HG03521 (cell line): Measurements from ENCODE around the gene IGLL5.
A peak's percentile ranks its signal among the peaks of the same experiment; 100 is the strongest.

Experiments
- ATAC-seq: cut with Tn5 transposase; IDR thresholded peaks from one replicate; pipeline ENCODE4 v1.9.1; 2021; ENCODE audit warnings: mild to moderate bottlenecking, moderate library complexity; ENCODE audit not compliant: unreplicated experiment

The IGLL5 gene

GRCh38 chr22:22858559-22858937 lies 29.1 kb upstream of the IGLL5 start:
- ATAC-seq: no peak

- no peak for ATAC-seq
Observed at GRCh38 chr22:22863001-22863400, 24.6 kb upstream of the IGLL5 start.

GRCh38 chr22:22865311-22866072 lies 22.1 kb upstream of the IGLL5 start:
- ATAC-seq: peak; percentile 70

GRCh38 chr22:22866381-22867111 lies 21.1 kb upstream of the IGLL5 start:
- no peak for ATAC-seq

GRCh38 chr22:22867996-22868715 lies 19.5 kb upstream of the IGLL5 start:
- no peak for ATAC-seq

GRCh38 chr22:22870577-22871404 lies 16.8 kb upstream of the IGLL5 start:
- no peak for ATAC-seq

- no peak for ATAC-seq
Observed at GRCh38 chr22:22871536-22872278, 15.9 kb upstream of the IGLL5 start.

- ATAC-seq: no peak
Observed at GRCh38 chr22:22872722-22873708, 14.6 kb upstream of the IGLL5 start.

GRCh38 chr22:22877523-22878210 lies 9.9 kb upstream of the IGLL5 start:
- no peak for ATAC-seq

- no peak for ATAC-seq
Observed at GRCh38 chr22:22878211-22878570, 9.4 kb upstream of the IGLL5 start.

GRCh38 chr22:22878801-22879674 lies 8.6 kb upstream of the IGLL5 start:
- ATAC-seq: no peak

- ATAC-seq: no peak
Observed at GRCh38 chr22:22879675-22880155, 7.9 kb upstream of the IGLL5 start.

- ATAC-seq: no peak
Observed at GRCh38 chr22:22880645-22881044, 7.0 kb upstream of the IGLL5 start.

- ATAC-seq: no peak
Observed at GRCh38 chr22:22881116-22882000, 6.3 kb upstream of the IGLL5 start.

GRCh38 chr22:22882033-22882717 lies 5.4 kb upstream of the IGLL5 start:
- ATAC-seq: no peak
